Psoas muscle (tissue), 8 donors: ENCODE data around the gene ADAMTS1. TPM values are rescaled to one million over a fixed set of nuclear protein-coding genes. Genes with fewer than 3 reads are reported as not detected.

Experiments used
- ATAC-seq, 4 donors: fragments of 200-7000 bp; cut with Tn5 transposase; one replicate each; pipeline ENCODE4 v1.9.1; 2020; ENCODE audit warnings: moderate library complexity in 3 of 4, mild to moderate bottlenecking in 2 of 4
- DNase-seq, 2 donors: peaks; one replicate each; pipeline ENCODE4 v3.0.0-alpha.2; 2020
- H3K27ac ChIP-seq: fragments of 200-600 bp; one replicate; pipeline ENCODE4 v1.8.0; 2022
- H3K27me3 ChIP-seq, 3 donors: fragments of 200-600 bp in 1 of 3; one replicate each; pipeline versions ENCODE4 v1.6.1 to v1.8.0; 2013 to 2022; ENCODE audit warnings: low read length in 2 of 3, mild to moderate bottlenecking in 2 of 3, moderate library complexity in 1 of 3; ENCODE audit not compliant: insufficient read depth in 3 of 3
- H3K36me3 ChIP-seq, 2 donors: fragments of 200-600 bp in 1 of 2; one replicate each; pipeline versions ENCODE4 v1.6.1 to v1.8.0; 2013 to 2022; ENCODE audit warnings: low read depth in 1 of 2, mild to moderate bottlenecking in 1 of 2, moderate library complexity in 1 of 2; ENCODE audit not compliant: insufficient read depth in 1 of 2
- H3K4me1 ChIP-seq: fragments of 200-600 bp; one replicate; pipeline ENCODE4 v1.8.0; 2022
- H3K4me3 ChIP-seq: fragments of 200-600 bp; one replicate; pipeline ENCODE4 v1.8.0; 2022; ENCODE audit warnings: mild to moderate bottlenecking
- H3K9me3 ChIP-seq: fragments of 200-600 bp; one replicate; pipeline ENCODE4 v1.8.0; 2022
- WGBS, 3 donors: extraction: QIAGEN DNeasy Blood & Tissue Kit; methylation state at CpG; one replicate each; pipeline versions ENCODE4 v1.1.6 to v1.1.7; 2013; 5-methylcytosine and 5-hydroxymethylcytosine counted together
- intact Hi-C, 2 donors: fragments of 100-400 bp; cut with DNase I; formaldehyde crosslinking; loops; one replicate each; pipeline versions ENCODE4 v1.11.0 to v1.14.2; 2022
- polyA plus RNA-seq, 3 donors: library from polyadenylated mRNA; stranded (reverse); fragments of 200-250 nt; gene quantifications; one replicate each; pipeline ENCODE4 v1.2.3, GENCODE V29; 2013
- total RNA-seq, 4 donors: library from RNA; stranded (reverse); fragmentation: NEBNext Ultra II Directional in 2 of 4; extraction: Animal tissue kit (Norgen Biotek cat#: 25700) in 2 of 4; gene quantifications; one replicate each; pipeline versions ENCODE4 v1.2.1 to v1.2.4, GENCODE V29; 2021 to 2023
- TF ChIP-seq, protein P1 (sequence below): fragments of 200-600 bp; IDR thresholded peaks from one replicate; pipeline ENCODE4 v1.8.0; 2022; ENCODE audit warnings: antibody characterized with exemption
- donor health status: healthy with polysubstance abuse.
- donor health status: DM: no; HTN: no; CAD: no; lungs with moderate emphysema.
- donor health status: Bipolar disorder and iron deficiency.
- donor health status: healthy.
- donor health status: DM: yes; HTN: yes; CAD: no.
- donor health status: DM: no; HTN: no; CAD: no.
- donor health status: DM: no; HTN: no; CAD: no.
- donor health status: DM: yes; HTN: yes; CAD: no.

The ADAMTS1 gene
- total and polyA plus RNA-seq, 7 donors, result 12.2 to 70.3 (median 32.0) TPM

DNA sequence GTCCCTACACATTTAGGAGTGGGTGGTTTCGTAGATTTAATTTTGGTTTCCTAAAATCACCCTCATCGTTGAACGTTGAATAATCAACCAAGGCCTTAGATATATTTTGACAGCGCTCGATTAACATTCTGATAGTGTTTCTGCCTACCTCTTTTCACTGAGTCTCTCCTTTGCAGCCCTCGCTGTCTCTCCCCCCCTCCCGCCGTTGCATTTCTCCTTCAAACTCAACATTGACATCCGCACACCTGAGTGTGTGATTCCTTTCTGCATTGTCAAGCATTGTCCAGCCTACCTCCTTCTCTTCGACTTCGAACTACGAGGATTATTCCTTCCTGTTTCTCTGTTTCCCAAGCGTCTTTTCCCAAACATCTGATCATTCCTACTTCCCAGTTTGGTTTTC, 1.8 kb upstream of the ADAMTS1 start:
- TF ChIP-seq, protein P1, sequence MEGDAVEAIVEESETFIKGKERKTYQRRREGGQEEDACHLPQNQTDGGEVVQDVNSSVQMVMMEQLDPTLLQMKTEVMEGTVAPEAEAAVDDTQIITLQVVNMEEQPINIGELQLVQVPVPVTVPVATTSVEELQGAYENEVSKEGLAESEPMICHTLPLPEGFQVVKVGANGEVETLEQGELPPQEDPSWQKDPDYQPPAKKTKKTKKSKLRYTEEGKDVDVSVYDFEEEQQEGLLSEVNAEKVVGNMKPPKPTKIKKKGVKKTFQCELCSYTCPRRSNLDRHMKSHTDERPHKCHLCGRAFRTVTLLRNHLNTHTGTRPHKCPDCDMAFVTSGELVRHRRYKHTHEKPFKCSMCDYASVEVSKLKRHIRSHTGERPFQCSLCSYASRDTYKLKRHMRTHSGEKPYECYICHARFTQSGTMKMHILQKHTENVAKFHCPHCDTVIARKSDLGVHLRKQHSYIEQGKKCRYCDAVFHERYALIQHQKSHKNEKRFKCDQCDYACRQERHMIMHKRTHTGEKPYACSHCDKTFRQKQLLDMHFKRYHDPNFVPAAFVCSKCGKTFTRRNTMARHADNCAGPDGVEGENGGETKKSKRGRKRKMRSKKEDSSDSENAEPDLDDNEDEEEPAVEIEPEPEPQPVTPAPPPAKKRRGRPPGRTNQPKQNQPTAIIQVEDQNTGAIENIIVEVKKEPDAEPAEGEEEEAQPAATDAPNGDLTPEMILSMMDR, result no peak
- WGBS, 3 donors, result 47 to 60% (median 57%) methylated on average over 13 of the region's 13 CpGs
- Histone ChIP-seq H3K27me3 (no peaks in the 10 kb centered on the region), H3K9me3 (no peaks in the 10 kb centered on the region), H3K4me1 (peaks cover 8% of the 10 kb centered on the region), H3K36me3 (peaks cover 0 to 7% of the 10 kb centered on the region in 2 donors), H3K4me3 (peak overlapping the region; percentile 90), H3K27ac (peak overlapping the region; percentile 94)
- DNase-seq, result no peak
- ATAC-seq, result no peak
- intact Hi-C loops, result loop anchor here (5.0 to 10.0 kb wide), 5 partner anchors 130 to 1898 kb away; no protein-coding TSS in a partner anchor

DNA sequence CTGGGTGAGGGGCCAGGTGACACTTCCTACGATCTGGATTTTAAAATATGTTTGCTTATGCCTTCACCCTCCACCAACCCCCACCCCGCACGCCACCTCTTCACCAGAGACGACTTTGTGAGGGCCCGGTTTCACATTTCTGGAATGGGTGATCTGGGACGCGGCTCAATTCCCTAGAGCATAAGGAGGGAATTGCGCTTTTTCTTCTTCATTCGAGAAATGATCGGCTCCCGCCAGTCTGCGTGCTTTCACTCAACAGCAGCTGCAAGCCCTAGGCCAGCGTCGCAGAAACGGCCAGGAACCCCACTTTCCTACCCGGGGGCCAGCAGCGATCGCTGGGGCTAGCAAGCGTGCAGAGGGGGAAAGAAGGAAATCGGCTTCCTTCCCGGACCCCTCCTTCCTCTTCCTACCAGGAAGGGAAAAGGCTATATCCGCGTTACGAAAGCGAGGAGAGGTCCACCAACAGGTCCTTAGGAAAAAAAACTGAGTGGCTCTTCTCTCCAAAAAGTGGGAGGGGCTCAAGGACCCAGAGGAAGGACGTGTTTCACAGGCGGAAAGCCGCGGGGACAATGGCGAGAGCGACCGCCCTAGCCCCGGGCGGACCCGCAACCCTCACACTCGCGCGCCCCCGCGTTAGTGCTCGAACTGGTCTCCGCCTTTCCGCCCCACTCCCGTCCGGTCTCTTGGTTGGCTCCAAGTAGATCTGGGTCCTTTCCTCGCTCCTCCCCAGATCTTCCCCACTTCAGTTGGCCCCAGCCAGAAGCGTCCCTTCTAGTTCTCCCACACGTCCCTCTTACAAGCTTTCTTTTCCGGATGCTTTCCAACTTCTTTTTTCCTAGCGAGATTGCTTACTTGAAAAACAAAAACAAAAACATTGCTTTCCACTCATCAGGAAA, 1.1 kb upstream of the ADAMTS1 start:
- DNase-seq (peak; percentile 88 to 91), ATAC-seq (peak; percentile 9 to 43 (median 18))
- peak overlapping the region; percentile 94 for H3K27ac ChIP-seq
- H3K4me1 ChIP-seq, result peaks cover 16% of the 10 kb centered on the region
- WGBS, 3 donors, result 1 to 5% (median 1%) methylated on average over 47 to 50 of the region's 50 CpGs
- no peaks in the 10 kb centered on the region for H3K9me3 ChIP-seq
- intact Hi-C loops, result loop anchor here (1.0 to 10.0 kb wide), 6 partner anchors 129 to 1899 kb away; no protein-coding TSS in a partner anchor
- H3K4me3 ChIP-seq, result peak overlapping the region; percentile 90
- TF ChIP-seq, protein P1, result peak; percentile 21
- no peaks in the 10 kb centered on the region for H3K27me3 ChIP-seq
- peaks cover 0 to 14% of the 10 kb centered on the region in 2 donors for H3K36me3 ChIP-seq

DNA sequence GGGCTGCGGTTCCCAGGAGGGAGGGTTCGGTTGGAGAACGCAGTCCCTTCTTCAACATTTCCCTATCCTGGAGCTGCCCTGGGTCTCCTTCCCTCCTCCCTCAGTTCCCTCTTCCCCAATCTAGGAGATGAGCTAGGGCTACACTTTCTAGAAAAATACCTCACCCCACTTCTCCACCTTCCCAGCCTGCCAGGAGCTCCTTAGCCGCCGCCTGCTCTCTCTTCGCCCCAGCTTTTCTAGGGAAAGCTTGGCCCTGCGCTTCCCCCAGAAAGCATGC, 488 bp upstream of the ADAMTS1 start:
- DNase-seq, result no peak

DNA sequence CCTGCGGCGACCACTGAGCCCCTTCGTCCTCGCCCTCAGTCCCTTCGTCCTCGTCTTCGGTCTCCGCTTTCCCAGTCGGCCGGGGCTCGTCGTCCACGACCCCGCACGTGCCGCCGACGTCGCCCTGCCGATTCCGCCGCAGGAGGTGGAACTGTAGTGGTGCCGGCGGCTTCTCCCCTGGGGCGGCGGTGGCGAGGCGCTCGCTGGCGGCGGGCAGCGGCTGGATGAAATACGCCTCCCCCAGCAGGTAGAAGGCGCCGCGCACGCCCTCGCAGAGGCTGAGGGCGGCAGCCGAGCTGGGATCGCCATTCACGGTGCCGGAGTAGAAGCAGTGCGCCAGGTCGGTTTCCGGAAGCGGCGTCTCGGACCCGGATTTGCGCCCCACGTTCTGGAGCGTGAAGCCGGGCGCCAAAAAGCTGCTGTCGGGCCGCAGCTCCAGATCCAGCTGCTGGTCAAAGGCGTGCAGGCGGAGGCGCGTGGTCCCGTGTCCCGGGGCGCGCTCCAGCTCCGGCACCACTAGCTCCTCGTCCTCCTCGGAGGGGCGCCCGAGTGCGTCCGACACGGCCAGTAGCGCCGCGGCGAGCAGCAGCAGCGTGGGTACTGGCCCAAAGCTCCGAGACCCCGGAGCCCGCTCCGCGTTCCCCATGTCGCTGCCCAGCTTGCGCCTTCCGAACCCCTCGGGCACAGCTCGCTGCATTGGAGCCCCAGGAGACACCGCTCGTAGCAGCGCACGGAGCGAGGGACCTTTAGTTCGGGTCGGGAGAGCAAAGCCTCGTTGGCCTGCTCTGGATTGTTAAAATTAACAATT, 747 bp downstream of the ADAMTS1 start:
- Histone ChIP-seq H3K27me3 (no peaks in the 10 kb centered on the region), H3K27ac (peak overlapping the region; percentile 94), H3K36me3 (peaks cover 4 to 33% of the 10 kb centered on the region in 2 donors), H3K4me1 (peaks cover 30% of the 10 kb centered on the region), H3K9me3 (no peaks in the 10 kb centered on the region), H3K4me3 (peak overlapping the region; percentile 90)
- TF ChIP-seq, protein P1, result no peak
- DNase-seq (peak; percentile 69 to 84), ATAC-seq (peak; percentile 29 to 64 (median 50))
- intact Hi-C loops, result loop anchor here (5.0 to 10.0 kb wide), 5 partner anchors 127 to 1900 kb away; no protein-coding TSS in a partner anchor
- 0% methylated on average over 83 to 96 of the region's 96 CpGs for WGBS, 3 donors

More for the DNA sequence above, 488 bp upstream of the ADAMTS1 start:
- H3K9me3 ChIP-seq, result no peaks in the 10 kb centered on the region
- peak overlapping the region; percentile 90 for H3K4me3 ChIP-seq
- intact Hi-C loops, result loop anchor here (1.0 to 10.0 kb wide), 6 partner anchors 128 to 1899 kb away; no protein-coding TSS in a partner anchor
- TF ChIP-seq, protein P1, result no peak
- WGBS, 3 donors, result 0 to 1% (median 1%) methylated on average over 7 of the region's 7 CpGs
- no peak for ATAC-seq
- H3K4me1 ChIP-seq, result peaks cover 22% of the 10 kb centered on the region
- H3K27ac ChIP-seq, result peak overlapping the region; percentile 94
- H3K27me3 ChIP-seq, result no peaks in the 10 kb centered on the region
- H3K36me3 ChIP-seq, result peaks cover 0 to 20% of the 10 kb centered on the region in 2 donors
